GM18907 (cell line): ENCODE results near the gene GOLGA8R.
"Not testable (repeated sequence)": the region's sequence is repeated elsewhere in the genome, so short reads cannot be mapped to it uniquely, and the experiment has no call there.

Source experiments
- ATAC-seq: cut with Tn5 transposase; IDR thresholded peaks from one replicate; pipeline ENCODE4 v1.9.1; 2021; ENCODE audit warnings: mild to moderate bottlenecking, moderate library complexity; ENCODE audit not compliant: unreplicated experiment

GOLGA8R gene

DNA sequence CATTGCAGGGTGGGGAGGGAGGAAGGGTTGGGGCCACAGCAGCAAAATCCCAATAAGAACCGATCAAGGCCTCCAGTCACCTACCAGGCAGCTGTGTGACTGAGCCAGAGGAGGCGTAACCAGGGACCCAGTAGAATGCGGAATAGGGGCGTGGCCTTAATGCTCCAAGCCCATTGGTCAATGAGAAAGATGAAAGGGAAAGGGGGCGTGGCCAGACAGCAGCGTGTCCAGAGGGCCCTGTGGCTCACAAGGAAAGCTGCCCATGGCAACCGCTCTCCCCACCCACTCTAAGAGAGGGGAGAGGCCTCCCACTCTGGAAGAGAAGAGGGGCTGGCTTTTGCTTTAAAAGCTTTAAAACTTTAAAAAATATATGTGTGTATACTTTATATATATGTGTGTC lies at the start of gene GOLGA8R:
Gene GOLGA8R, minus strand, starts transcription at position 101 of the 400 bp plus-strand sequence. Its CDS starts 98 bp downstream, at position 3.
- not testable (repeated sequence) for ATAC-seq

GRCh38 chr15:30463849-30464248 lies 49.8 kb upstream of the GOLGA8R start:
- not testable (repeated sequence) for ATAC-seq

DNA sequence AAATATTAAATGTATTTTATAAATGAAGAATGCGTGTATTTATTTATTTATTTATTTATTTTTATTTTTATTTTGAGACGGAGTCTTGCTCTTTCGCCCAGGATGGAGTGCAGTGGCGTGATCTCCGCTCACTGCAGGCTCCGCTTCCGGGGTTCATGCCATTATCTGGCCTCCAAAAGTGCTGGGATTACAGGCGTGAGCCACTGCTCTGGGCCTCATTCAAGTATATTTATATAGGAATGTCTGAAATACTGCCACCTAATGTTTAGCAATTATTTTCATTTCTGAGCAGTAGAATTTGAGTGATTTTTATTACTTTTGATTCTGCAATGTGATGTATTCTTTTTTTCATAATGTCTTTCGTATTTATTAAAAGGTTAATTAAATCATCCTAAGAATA lies 48.1 kb upstream of the GOLGA8R start:
- not testable (repeated sequence) for ATAC-seq

DNA sequence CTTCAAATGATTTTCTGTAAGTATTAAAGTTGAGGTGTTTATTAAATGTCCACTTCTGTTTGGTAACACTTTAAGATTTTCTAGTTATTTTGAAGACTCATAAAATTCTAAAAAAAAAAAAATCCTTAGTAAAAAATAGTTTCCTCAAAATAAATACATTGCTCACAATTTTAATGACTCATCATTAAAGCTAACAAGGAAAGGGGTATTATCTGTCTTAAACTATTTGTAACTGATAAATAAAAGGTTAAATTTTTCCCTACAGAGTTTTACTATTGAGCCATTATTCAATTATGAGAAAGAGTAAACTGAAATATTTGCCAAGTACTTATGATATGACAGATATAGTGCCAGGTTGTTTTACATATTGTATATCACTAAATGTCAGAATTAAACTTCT lies 38.6 kb upstream of the GOLGA8R start:
- not testable (repeated sequence) for ATAC-seq

DNA sequence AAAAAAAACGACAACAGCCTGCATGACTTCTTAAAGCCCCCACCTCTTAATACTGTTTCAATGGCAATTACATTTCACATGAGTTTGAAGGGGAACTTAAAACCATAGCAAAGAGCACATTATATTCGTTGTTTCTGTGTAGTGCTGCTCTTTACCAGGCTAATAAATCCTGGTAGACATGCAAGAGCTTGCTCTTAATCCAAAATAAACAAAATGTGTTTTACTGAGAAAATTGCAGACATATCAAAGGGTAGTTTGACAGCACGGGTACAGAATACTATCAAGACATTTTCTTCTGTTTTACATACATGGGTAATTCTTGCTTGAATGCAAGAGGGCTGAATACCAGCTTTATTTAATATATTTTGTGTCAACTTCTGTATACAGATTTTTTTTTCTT lies 24.3 kb upstream of the GOLGA8R start:
- not testable (repeated sequence) for ATAC-seq

GRCh38 chr15:30435878-30436277 lies 21.8 kb upstream of the GOLGA8R start:
- not testable (repeated sequence) for ATAC-seq

- not testable (repeated sequence) for ATAC-seq
Observed at GRCh38 chr15:30420723-30421122, 6.7 kb upstream of the GOLGA8R start.

DNA sequence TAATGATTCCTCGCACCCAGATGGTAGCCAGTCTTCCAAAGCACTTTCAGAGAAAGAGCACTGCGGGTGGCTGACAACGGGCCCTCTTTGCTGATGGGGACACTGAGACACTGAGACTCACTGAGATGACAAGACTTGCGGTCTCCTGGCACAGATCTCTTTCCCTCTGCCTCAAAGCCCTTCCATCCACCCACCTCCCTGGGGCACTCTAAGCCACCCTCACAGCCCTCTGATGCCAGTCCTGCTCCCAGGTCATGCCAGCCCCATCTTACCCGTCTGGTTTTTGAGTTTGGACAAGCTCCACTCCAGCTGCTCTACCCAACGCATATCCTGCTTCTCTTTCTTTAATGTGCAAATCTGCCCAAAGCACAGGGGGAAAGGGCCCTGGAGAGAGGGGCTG lies 6.4 kb downstream of the GOLGA8R start:
- ATAC-seq = not testable (repeated sequence)

DNA sequence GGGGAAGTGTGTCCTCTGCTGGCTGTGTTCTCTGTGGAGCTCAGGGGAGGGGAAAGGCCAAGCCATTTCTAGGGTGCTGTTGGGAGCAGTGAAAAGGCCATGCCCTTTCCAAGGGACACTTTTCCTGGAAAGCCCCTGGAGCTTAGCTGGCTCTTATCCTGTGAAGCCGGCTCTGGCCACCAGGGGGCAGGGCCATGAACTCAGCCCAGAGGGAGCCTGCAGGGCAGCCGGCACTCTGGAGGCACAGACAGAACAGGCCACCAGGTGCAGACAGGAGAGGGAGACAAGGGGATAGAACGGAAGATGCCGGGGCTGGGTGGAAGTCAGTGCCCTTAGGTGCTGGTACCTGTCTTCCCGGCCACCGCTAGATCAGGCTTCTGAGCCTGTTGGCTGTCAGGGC lies 15.1 kb downstream of the GOLGA8R start:
- ATAC-seq = not testable (repeated sequence)

GRCh38 chr15:30393664-30393991 lies 20.4 kb downstream of the GOLGA8R start:
- ATAC-seq = not testable (repeated sequence)

- ATAC-seq = not testable (repeated sequence)
Observed at GRCh38 chr15:30392766-30393663, 21.0 kb downstream of the GOLGA8R start, which contains the start of gene CHRFAM7A. CHRFAM7A (minus strand) TSS chr15:30393540; CDS start chr15:30383351, 10,189 bp downstream.

- ATAC-seq = not testable (repeated sequence)
Observed at GRCh38 chr15:30386318-30386887, 27.7 kb downstream of the GOLGA8R start.

DNA sequence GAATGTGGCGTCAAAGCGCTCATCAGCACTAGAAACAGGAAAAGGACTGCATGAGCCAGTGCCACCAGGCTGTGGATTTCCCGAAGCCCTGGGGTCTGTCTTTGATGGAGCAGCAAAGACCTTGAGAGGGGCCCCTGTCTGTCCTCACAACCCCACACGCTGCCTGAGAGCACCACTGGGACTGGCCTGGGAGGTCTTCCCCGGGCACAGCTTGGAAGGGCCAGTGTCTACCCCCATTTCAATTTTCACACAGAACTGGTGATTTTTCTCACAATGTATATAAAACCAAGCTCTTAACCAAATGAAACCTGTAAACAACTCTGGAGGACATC lies 37.0 kb downstream of the GOLGA8R start:
- not testable (repeated sequence) for ATAC-seq

DNA sequence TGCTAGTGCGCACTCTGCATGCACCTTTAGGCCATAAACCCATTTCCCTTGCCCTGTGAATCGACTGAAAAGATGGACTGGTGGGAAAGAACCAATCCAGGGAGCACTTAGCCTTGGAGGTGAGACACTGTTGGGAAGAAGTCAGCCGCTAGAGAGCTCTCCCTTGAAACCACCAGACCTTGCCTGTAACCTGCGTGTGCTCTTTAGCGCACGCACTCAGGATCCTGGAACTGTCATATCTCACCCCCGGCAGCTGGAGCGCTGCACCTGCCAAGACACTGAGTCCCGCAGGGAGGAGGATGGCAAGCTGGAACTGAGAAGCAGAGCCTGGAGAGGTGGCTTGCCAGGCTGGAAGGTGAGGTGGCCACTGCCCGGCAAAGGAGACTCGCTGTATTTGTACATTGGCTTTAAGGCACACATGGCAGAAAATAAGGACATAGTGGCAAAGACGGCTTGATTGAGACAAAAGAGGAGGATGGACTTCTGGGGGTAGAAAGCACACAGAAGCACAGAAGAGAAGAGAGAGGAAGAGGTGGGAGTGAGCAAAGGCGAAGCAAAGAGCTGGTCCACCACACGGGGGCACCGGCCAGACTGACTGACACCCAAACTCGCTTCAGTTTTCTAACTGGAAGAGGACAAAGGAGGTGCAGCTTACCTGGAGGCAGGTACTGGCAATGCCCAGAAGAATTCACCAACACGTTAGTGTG lies 37.5 kb downstream of the GOLGA8R start:
- ATAC-seq = not testable (repeated sequence)

GRCh38 chr15:30375872-30376271 lies 38.2 kb downstream of the GOLGA8R start:
- not testable (repeated sequence) for ATAC-seq

- not testable (repeated sequence) for ATAC-seq
Observed at GRCh38 chr15:30374862-30375261, 39.2 kb downstream of the GOLGA8R start.

DNA sequence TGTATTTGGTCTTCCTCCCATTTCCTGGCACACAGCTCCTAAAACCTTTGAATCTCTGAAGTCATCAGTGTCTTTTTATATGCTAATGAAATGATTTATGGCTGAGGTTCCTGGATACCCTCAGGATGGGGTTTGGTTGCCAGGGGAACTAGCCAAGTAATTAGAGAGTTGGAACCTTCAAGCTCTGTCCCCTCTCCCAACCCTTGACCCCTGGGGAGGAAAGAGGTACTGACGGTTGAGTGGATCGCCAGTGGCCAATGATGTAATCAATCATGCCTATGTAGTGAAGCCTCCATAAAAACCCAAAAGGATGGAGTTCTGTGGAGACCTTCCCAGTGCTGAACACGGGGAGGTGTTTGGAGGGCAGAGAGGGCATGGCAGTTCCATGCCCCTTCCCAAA lies 45.8 kb downstream of the GOLGA8R start:
- not testable (repeated sequence) for ATAC-seq

- ATAC-seq = not testable (repeated sequence)
Observed at GRCh38 chr15:30367246-30367645, 46.8 kb downstream of the GOLGA8R start.

- not testable (repeated sequence) for ATAC-seq
Observed at GRCh38 chr15:30361404-30361803, 52.7 kb downstream of the GOLGA8R start.

- ATAC-seq = not testable (repeated sequence)
Observed at GRCh38 chr15:30360990-30361389, 53.1 kb downstream of the GOLGA8R start.

DNA sequence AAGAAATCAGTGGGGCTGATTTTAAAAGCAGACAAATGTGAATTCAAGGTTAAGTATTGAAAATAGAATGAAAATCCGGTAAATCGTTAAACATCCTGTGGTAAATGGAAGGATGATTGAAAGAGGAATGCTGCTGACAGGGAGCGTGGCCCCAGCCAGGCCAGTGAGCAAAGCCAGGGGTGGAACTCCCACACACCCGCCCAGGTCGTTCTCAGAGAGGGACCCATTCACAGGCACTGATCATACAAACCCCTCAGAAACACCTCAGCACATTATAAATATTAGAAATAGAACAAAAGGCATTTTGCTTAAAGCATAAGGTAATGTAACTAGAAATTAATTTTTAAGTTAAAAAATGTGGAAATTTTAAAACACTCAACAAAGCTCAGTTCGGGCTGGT lies 59.0 kb downstream of the GOLGA8R start:
- ATAC-seq = not testable (repeated sequence)
